ENCODE measurements around the gene DLG2.

DLG2 gene

DNA sequence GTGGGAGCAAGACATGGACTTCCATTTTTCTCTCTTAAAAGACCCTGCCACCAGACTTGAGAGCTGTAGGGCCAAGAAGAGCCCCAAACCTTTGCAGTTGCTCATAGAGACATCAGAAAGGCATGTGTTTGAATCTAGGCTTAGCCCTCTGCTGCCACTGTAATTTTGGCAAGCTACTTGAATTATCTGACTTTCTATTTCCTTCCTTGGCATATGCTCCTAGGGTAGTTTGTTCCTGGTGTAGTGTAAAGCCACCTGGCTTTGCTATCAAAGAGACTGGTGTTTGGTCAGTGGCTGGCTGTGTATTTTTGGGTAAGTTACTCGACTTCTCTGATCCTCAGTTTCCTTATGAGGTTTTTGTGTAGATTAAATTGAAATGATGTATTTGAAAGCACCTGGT, 2088.9 kb downstream of the DLG2 start:
- no peak for DNase-seq

DNA sequence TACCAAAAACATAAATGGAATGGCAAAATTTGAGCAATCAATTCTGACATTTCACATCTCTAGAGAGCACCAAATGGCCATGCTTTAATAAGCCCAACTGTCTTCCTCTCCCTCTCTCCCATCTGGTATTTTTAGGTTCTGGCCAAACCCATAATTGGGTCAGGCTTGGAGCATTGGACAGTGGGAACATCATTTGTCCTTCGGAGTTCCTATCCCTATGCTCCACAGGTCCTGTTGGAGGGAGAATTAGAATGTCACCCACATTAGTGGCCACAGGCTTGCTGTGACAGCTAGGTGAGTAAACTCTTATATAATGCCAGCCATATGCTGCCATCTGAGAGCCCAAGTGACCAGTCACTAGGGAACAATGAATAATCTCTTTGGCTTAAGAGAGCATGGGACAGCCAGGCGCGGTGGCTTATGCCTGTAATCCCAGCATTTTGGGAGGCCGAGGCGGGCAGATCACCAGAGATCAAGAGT, 2090.0 kb downstream of the DLG2 start:
- DNase-seq, result no peak

GRCh38 chr11:83533166-83533565, 2094.0 kb downstream of the DLG2 start:
- DNase-seq, result no peak

GRCh38 chr11:83528877-83529276, 2098.3 kb downstream of the DLG2 start:
- no peak for DNase-seq

- no peak for DNase-seq
These were observed 2098.9 kb downstream of the DLG2 start for GRCh38 chr11:83528225-83528624.

- DNase-seq, result no peak
These were observed 2103.5 kb downstream of the DLG2 start for GRCh38 chr11:83523676-83524075.

DNA sequence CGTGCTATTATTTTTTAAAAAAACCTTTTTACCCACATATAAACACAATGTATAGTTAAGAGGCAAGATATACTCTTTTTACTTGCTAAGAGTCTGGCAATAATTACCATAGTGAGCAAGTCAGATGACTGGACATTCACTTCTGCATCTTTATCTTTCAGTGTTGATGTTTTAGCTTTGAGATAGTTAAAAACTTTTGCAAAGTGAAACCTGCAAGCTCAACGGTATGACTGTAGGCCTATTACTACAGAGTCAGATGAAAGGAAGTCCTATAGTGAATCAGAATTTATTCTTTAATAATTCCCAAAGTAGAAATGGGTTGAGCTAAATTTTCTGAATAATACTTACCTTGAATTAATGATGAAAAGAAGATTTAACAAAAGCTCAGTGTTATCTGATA, 2104.2 kb downstream of the DLG2 start:
- DNase-seq, result no peak

GRCh38 chr11:83521647-83522596, 2105.2 kb downstream of the DLG2 start:
- DNase-seq, result no peak

- no peak for DNase-seq
These were observed 2106.3 kb downstream of the DLG2 start for GRCh38 chr11:83520849-83521248.

GRCh38 chr11:83511646-83512045, 2115.5 kb downstream of the DLG2 start:
- no peak for DNase-seq

GRCh38 chr11:83510530-83511460, 2116.3 kb downstream of the DLG2 start:
- no peak for DNase-seq

GRCh38 chr11:83508804-83509203, 2118.3 kb downstream of the DLG2 start:
- no peak for DNase-seq

- no peak for DNase-seq
These were observed 2125.1 kb downstream of the DLG2 start for GRCh38 chr11:83502041-83502440.

DNA sequence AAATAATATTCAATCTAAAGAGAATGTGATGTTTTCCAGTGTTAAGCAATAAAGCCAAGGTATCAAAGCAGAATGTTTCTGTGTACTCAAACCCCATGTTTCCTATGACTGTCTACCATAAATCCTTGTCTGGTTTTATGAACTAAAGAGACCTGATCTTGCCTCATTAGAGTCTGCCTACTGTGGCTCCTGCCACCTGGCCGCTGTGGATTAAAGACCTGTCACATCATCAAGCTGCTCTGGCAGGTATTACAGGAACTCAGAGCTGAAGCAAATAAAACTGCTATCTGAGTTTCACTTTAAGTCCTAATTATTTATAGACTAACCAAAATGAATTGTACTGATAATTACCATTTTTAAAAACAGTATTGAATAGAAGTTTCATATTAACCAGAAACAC, 2133.2 kb downstream of the DLG2 start:
- no peak for DNase-seq

DNA sequence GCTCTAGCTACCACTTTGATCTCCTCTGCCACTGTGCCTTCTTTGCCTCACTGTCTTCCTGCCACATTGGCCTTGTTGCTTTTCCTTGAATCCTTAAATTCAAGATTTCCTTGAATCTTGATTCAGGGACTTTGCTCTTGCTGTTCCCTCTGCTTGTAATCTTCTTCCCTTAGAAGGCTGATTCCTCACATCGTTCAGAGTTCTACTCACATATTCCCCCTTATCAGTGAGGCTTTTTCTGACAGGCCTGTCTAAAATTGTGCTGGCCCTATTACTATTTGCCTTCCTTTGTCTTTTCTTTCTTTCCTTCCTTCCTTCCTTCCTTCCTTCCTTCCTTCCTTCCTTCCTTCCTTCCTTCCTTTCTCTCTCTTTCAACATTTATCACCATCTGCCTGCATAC, 2134.1 kb downstream of the DLG2 start:
- DNase-seq, result no peak

- DNase-seq, result no peak
These were observed 2143.3 kb downstream of the DLG2 start for GRCh38 chr11:83483808-83484207.

DNA sequence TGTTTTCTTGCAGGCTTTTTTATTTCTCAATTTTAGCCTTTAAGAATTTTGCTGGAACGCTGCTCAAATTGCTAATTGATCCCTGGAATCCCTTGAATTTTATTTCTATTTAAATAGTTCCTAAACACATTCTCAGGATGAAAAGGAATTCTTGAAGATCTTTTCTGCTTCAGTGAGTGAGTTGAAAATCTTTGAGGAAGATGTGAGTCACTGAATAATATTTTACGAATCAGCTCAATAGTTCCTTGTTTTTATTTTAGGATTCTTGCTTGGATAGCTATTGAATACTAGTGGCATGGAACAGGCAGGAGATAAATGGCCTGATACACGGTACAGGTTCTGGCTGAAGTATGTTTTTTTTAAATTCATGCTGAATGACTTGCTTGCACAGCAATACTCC, 2146.3 kb downstream of the DLG2 start:
- no peak for DNase-seq

GRCh38 chr11:83480251-83480650, 2146.9 kb downstream of the DLG2 start:
- no peak for DNase-seq

DNA sequence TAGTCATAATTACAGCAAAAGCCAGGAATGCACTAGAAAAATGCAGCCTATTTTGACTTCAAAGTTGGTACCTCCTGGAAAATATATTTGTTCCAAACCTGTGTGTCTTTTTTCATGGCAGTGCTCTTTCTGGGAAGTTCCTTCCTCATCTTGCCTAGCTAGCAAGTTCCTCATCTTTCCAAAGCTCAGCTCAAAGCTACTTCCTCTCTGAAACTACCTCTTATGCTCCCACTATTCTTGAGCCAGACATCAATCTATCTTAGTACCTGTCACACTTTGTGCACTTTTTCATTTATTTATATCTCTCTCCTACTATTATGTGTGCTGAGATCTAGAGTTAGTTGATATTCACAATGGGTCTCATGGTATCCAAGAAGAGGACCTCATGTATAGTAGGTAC, 2149.4 kb downstream of the DLG2 start:
- DNase-seq, result no peak

GRCh38 chr11:83475760-83476159, 2151.4 kb downstream of the DLG2 start:
- DNase-seq, result no peak

- DNase-seq, result no peak
These were observed 2153.4 kb downstream of the DLG2 start for GRCh38 chr11:83473743-83474142.

- DNase-seq, result no peak
These were observed 2154.3 kb downstream of the DLG2 start for GRCh38 chr11:83472806-83473205.

Measured in activated gamma-delta T cell treated with Interleukin-2 at 50 U/mL for 16 hours (primary cell).